Activated CD4-positive, alpha-beta T cell treated with anti-CD3 and anti-CD28 coated beads, Interleukin-10, Interleukin-2, amounts not matched to agents 100 ng/mL and 50 ng/mL, durations not matched to agents 16 hours and 8 hours (primary cell): Measurements from ENCODE around the gene CHIT1.
A peak's percentile ranks its signal among the peaks of the same experiment; 100 is the strongest.

Experiments used
- DNase-seq: peaks from one replicate; pipeline ENCODE4 v3.0.0-alpha.2; 2020

The CHIT1 gene

GRCh38 chr1:203216274-203217138 lies 13.0 kb downstream of the CHIT1 start:
- peak; percentile 69 for DNase-seq

DNA sequence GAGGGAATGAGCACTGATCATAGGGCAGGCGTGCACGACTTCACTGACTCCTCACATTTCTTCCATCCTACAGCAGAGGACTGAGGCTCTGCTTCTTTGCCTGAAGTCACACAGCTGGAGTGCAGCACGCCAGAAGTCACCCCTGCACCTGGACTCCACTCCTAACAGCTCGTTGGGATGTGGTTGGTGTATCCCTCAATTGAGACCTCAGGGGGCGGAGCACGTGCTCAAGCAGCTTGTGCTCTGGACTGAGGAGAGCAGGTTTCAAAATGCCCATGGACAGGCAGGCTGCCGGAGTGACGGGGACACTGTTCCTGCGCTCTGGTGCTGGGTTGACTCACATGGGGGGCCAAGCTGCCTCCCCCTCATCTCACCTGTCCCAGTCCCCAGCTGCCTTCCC lies 13.9 kb downstream of the CHIT1 start:
- no peak for DNase-seq

GRCh38 chr1:203214871-203215270 lies 14.6 kb downstream of the CHIT1 start:
- DNase-seq, result no peak

GRCh38 chr1:203213126-203213525 lies 16.3 kb downstream of the CHIT1 start:
- no peak for DNase-seq

- no peak for DNase-seq
Measured at GRCh38 chr1:203211812-203212211, 17.7 kb downstream of the CHIT1 start.

- DNase-seq, result no peak
Measured at GRCh38 chr1:203210988-203211387, 18.5 kb downstream of the CHIT1 start.

- DNase-seq, result no peak
Measured at GRCh38 chr1:203210350-203210749, 19.1 kb downstream of the CHIT1 start.

DNA sequence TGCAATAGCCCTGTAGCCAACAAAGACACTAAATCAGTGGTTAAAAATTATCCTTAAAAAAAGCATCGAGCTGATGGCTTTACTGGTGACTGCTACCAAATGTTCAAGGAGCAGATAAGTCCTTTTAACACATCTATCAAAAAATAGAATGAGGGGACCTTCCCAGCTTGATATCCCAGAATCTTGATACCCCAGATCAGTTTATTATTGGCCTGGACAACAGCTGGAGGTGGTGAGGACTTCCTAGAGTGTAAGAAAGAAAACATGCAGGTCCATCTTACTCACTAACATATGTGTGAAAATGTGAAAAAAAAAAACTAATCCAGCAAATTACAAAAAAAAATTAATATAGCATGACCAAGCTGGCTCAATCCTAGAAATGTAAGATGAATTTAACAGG lies 21.3 kb downstream of the CHIT1 start:
- DNase-seq, result no peak

GRCh38 chr1:203207751-203208150 lies 21.7 kb downstream of the CHIT1 start:
- DNase-seq, result no peak

DNA sequence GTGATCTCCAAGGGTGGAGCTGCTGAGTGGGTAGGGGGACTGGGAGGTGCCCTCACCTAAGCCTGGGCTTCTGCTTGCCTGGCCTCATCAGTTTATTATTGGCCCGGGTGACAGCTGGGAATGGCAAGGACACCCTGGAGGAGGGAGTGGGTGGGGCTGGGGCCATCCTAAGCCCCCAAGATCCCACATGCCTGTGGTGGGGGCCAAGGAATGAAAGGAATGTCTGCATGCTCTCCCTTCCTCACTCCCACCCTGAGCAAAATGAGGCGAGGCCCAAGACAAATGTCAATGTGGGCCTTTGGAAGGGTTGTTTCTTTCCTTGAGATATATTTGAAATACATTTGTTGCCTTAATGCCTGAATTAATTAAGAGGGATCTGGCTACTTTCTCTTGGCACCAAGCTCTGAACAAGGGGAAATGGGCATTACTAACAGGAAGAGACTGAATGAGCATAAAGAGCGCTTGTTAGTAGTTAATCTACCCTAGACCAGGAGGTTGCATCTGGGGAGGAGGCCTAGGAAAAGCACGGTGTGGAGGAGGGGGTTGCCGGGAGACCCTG lies 23.3 kb downstream of the CHIT1 start:
- no peak for DNase-seq

DNA sequence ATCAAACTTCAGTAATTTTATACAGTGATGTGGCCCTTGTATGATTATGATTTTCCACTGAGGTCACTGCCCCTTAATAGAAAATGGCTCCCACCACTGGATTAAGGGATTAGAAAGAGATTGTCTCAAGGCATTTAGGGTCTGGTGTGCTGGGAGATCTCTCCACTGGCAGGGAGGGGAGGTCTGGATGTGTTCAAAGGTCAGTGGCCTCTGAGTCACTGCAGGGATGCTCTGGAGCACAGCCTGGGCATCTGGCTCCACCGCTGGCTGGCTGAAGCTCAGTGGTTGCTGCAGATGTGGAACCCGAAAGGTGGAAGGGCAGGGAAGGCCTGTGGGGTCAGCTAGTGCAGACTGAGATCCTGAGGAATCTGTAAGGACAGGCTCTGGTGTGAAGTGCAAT lies 24.7 kb downstream of the CHIT1 start:
- no peak for DNase-seq

DNA sequence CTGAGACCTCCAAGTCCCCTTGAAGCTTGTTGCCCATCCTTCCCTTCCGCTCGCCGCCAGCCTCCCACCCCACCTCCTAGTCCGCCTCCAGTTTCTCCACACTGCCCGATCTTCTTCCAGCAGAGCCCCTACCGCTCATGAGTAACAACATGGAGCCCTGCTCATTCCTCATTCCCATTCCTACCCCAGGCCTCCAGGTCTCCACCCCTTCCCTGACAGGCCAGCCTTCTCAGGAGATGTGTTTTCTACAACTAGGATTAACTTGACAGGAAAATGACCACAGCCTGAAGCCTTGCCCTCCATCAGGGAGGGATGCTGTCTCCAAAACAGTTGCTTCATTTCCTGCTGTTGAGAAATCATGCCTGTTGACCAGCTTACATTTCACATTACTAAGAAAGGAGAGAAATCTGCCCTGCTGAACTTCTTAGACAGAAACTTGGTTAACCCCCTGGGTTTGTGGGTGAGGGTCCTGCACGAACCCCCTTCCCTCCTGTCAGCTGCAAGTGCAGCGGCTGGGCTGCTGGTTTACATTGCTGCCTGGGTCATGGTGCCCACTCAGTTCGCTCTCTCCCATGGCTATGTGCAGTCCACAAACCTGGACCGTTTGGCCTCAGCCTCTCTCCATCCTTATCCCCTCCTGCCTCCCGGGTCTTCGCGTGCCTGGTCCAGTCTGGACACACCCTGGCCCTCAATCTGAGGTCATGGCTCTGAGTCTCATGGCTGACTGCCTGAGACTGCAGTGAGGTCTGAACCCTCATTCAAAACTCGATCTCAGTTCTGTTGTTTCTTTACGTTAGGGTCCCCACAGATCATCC lies 26.8 kb downstream of the CHIT1 start:
- no peak for DNase-seq

DNA sequence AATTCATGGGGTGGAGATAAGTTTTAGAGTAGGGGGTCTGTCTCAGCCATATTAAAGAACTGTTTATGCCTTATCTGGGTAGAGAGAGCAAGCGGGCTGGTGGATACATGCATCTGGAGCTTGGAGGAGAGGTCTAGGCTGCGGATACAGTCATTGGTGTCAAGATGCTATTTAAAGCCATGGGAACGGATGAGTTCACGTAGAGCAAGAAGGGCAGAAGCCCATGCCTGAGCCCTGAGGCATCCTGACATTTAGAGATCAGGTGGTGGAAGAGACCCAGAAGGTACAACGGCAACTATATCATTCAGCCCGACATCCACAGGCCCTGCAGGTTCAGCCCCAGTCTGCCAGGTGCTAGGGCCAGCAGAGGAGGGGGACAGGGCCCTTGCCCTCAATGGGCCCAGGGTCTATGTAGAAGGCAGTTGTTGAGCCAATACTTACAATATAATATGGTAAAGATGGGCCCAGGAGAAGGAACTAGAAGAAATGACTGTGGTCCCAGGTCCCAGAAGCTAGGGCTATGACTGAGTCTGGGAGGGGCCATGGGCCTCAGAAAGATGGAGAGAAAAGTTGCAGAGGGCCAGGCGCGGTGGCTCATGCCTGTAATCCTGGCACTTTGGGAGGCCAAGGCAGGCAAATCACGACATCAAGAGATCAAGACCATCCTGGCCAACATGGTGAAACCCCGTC lies 27.8 kb downstream of the CHIT1 start:
- DNase-seq, result no peak

DNA sequence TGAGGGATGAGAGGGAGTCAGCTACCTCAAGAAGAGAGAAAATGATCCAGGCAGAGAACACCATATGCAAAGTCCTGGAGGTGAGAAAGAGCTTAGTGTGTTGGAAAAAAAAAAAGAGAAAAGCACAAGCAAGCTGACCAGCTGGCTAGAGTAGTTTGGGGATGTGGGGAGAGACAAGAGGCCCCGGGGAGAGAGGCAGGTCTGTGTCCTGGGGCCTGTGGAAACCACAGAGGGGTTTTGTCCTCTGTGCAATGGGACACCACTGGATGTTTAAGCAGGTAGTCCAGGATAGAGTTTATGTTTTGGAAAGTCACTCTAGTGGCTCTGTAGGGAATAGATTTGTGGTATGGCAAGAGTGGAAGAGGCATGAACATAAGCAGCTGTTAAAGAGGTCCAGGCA lies 28.6 kb downstream of the CHIT1 start:
- no peak for DNase-seq

DNA sequence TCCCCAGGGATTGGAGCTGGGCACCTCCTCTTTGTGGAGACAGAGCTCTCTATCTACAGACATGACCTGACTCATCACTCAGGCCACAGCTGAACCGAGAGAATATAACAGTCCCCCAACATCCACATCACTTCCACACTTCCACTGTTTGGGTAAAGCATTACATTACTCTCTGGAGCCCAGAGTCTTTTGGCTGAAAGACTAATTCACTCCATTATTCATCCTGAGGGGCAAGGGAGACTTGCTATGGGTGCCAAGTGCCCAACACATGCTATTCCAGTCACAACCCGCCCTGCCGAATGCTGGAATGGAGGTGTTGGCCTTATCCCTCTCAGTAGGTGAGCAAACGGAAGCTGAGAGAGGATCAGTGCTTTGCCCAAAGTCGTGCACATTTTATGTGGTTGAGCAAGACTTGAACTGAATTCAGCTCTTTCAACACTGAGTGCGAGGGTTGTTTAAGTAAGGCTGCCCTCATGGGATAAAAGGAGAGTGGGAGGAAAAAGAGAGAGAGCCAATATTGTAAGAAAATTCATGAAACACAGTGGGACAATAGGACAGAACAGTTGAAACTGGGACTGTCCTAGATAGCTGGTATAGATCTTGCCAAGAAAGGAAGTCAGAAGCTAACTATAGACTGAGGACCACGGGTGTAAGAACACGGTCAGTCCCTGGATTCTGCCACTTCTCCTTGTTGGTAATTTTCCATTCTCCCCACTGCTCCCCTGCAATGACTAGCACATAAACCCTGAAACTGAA lies 29.5 kb downstream of the CHIT1 start:
- DNase-seq, result no peak

- no peak for DNase-seq
Measured at GRCh38 chr1:203199481-203199815, 30.0 kb downstream of the CHIT1 start.

DNA sequence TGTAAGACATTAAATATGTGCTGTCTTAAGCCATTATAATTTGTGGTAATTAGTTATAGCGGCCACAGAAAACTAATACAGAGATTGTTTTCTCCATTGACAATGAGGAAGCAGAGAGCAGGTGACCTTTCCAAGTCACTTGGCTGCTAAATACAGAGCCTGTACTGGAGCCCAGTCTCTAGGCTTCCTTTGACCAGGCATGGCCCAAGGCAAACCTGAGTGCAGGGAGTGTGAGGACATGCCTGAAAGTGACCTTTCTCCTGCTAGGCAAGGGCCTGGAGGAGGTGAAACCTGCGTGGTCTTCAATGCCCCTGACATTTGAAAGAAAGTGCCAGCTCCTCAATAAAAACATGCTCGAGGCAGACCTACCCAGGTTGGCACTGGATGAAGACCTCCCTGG lies 30.5 kb downstream of the CHIT1 start:
- DNase-seq, result no peak

- no peak for DNase-seq
Measured at GRCh38 chr1:203197625-203198024, 31.8 kb downstream of the CHIT1 start.

- DNase-seq, result no peak
Measured at GRCh38 chr1:203196371-203196770, 33.1 kb downstream of the CHIT1 start.

DNA sequence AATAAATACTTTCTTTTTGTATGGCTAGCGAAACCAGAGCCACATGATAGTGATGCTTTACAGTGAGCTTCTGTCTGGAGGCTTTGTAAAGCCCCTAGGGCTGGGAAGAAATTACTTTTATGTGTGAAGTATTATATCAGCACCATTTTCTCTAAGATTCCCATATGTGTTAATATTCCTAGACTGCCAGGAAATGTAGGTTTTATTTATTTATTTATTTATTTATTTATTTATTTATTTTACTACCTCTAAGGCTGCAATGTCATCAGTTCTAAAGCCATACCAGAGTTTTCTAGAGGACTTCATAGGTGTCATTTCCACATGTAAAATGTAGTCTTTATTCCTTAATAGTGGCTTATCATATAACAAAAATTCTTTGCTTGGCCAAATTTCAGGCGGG lies 38.5 kb downstream of the CHIT1 start:
- no peak for DNase-seq

DNA sequence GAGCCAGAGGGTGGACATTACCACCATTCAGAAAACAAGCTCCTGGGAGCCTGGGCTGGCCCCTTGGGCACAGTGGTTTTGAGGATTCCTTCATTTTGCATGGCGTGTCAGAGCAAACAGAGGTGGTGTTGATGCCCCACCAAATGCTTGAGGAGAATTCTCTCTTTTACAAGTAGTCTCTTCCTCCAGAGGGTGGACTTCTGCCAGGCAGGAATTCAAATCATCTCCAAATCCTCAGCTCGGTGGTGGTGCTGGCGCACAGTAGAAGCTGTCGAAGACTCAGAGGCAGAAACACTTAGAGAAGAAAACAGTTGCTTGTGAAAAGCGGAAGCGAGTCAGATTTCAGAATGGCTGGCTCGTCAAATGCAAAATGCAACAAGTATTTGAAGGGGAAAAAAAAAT lies 39.5 kb downstream of the CHIT1 start:
- DNase-seq, result no peak

GRCh38 chr1:203188686-203189232 lies 40.7 kb downstream of the CHIT1 start:
- no peak for DNase-seq
